Medulla oblongata (tissue), 1 donor: ENCODE data around the gene BAZ1B.
"Not testable (repeated sequence)": the region's sequence is repeated elsewhere in the genome, so short reads cannot be mapped to it uniquely, and the experiment has no call there.

Experiments used
- DNase-seq: peaks from one replicate; pipeline ENCODE4 v3.0.0-alpha.2; 2015; ENCODE audit errors: extremely low spot score

The BAZ1B gene

DNA sequence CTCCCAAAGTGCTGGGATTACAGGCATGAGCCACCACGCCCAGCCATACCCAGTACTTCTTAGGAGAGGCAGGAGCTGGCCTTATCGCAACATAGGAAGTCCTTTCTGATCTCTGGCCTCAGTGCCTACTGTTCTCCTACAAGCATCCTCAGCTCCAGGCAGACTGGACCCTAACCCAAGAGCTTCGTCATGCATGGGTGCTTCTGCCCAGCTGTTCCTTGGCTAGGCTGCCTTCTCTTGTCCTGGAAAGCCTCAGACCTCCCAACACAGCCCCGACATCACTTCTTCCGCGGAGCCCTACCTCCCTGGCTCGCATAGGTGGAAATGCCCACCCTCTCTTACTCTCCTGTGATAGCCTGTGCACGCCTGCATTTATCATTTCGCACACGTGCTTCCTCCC lies 19.6 kb upstream of the BAZ1B start:
- DNase-seq: no peak

DNA sequence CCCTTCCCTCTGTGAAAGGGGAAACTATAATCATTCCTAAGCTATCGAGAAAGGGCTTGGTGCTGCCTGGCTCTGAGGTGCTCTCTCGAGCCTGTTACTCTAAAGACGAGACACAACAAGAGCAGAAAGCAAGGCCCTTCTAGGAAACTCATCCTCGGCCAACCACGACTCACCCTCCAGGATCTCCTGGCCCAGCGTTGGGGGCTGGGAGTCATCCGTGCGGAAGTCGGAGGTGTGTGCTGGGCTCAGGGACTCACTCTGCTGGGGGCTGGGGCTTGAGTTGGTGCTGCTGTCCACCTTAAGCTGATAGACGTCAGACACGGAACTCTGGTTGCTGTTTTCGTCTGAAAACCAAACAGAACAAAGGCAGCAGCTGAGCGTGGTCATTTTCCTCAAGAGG lies 17.6 kb upstream of the BAZ1B start:
- no peak for DNase-seq

GRCh38 chr7:73538510-73538909 lies 16.4 kb upstream of the BAZ1B start:
- not testable (repeated sequence) for DNase-seq

DNA sequence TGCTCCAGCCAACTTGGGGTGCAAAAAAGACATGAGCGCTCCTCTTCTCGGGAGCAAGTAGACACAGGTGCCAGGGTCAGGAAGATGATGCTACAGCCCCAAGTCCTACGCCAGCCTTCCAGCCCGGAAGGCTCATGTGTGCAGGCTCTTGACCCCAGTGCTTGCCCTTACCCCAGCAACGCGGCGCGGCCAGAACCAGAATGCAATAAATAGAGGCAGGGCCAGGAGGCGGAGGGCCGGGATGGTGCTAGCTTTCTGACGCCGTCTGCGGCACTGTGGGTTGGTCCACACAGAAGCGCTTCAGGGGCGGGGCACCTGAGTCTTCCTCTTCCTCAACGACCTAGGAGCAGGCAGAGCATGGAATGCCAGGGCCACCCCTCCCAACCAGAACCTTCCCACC lies 15.0 kb upstream of the BAZ1B start:
- DNase-seq: no peak

DNA sequence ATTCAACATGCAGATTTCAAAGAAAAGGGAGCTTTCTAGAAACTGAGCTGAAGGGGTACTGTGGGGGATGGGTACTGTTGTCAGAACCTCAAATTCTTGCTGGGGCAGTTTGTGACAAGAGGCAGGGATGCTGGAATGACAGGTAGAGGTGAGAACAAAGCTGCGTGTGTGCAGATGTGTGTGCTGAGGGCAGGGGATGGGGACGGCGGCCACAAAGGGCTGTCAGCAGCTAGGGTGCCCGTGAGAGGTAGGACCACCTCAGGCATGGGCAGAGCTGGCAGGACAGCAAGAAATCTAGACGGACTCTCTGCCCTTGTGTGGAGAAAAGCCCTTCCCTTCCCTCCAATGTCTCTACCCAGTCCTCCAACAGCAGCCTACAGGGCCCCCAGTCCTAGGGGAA lies 14.4 kb upstream of the BAZ1B start:
- DNase-seq: no peak

- not testable (repeated sequence) for DNase-seq
Observed at GRCh38 chr7:73535918-73536317, 13.8 kb upstream of the BAZ1B start.

DNA sequence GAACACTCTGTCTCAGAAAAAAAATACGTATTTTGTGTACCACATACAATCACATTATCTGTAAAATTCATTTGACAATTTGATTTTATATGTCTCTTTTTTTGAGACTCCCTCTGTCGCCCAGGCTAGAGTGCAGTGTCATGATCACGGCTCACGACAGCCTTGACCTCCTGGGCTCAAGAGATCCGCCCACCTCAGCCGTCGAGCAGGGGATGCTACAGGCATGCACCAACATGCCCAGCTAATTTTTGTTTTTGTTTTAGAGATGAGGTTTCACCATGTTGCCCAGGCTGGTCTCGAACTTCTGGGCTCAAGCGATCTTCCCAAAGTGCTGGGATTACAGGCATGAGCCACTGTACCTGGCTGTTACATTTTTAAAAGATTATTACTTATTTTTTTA lies 11.6 kb upstream of the BAZ1B start:
- no peak for DNase-seq

DNA sequence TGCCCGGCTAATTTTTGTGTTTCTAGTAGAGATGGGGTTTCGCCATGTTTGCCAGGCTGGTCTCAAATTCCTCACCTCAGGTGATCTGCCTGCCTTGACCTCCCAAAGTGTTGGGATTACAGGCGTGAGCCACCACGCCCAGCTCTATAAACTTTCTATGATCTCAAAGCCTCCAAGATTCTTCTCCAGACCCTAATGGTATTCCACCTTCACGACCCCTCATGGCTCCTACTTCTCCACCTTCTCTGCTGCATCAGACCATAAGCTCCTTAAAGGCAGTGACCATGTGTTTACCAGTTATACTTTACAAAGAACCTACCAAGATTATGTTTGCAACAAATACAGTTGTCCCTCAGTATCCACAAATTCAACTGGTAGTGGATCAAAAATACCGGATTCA lies 10.1 kb upstream of the BAZ1B start:
- DNase-seq: no peak

GRCh38 chr7:73530800-73531199 lies 8.7 kb upstream of the BAZ1B start:
- no peak for DNase-seq

DNA sequence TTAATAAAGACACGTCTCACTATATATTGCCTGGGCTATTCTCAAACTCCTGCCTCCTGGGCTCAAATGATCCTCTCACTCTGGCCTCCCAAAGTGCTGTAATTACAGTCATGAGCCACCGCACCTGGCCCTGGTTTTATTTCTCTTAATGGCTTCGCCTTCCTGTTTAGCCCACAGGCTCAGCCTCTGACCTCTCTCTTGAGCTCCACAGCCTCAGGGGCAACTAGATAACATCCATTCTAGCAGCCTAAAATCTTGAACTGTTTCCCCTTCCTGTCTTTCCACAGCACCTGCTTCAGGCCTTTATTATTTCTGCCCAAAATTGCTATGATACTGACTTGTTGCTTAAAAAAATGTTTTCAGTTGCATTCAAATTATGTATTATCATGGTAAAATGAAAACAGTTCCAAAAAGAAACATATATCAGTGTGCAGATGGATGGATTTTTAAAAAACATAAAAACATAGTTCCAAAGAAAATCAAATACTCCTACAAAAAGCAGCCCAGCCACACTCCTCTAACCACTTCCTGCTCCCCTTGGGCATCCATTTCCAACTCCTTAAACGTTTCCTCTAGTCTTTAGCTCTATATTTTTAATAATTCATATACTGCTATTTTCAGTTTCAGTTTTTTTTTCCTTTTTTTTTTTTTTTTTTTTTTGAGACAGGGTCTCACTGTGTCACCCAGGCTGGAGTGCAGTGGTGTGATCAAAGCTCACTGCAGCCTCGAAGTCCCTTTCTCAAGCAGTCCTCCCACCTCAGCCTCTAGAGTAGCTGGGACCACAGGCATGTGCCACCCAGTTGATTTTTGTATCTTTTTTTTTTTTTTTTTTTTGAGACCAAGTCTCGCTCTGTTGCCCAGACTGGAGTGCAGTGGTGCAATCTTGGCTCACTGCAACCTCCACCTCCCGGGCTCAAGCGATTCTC lies 5.1 kb upstream of the BAZ1B start:
- DNase-seq: no peak

DNA sequence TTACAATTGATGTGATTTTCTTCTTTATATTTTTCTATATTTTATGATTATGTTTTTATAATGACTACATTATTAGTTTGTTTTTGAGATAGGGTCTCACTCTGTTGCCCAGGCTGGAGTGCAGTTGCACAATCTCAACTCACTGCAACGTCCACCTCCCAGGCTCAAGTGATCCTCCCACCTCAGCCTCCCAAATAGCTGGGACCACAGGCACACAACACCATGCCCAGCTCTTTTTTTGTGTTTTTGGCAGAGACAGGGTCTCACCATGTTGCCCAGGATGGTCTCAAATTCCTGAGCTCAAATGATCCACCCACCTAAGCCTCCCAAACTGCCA lies 4.0 kb upstream of the BAZ1B start:
- not testable (repeated sequence) for DNase-seq

DNA sequence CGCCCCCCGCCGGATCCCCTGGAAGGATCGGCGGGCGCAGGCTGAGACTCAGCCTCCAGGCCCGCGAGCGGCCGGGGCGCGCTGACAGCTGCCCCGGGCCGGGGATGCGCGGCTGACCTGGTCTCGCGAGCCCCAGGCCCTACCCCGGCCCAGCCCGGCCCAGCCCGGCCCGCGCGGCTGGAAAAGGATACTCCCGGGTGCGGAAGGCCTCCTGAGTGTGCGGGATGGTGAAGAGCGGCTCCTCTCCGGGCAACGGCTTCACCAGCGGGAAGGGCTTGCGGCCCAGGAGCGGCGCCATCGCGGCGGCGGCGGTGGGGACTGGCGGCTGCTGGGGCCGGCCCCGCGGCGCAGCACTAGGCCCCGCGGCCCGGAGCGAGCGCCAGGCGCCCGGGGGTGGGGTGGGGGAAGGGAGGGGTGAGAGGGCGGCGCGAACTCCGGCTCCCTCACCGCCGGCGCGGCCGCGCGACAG lies 423 bp downstream of the BAZ1B start:
- peak; percentile 69 for DNase-seq

DNA sequence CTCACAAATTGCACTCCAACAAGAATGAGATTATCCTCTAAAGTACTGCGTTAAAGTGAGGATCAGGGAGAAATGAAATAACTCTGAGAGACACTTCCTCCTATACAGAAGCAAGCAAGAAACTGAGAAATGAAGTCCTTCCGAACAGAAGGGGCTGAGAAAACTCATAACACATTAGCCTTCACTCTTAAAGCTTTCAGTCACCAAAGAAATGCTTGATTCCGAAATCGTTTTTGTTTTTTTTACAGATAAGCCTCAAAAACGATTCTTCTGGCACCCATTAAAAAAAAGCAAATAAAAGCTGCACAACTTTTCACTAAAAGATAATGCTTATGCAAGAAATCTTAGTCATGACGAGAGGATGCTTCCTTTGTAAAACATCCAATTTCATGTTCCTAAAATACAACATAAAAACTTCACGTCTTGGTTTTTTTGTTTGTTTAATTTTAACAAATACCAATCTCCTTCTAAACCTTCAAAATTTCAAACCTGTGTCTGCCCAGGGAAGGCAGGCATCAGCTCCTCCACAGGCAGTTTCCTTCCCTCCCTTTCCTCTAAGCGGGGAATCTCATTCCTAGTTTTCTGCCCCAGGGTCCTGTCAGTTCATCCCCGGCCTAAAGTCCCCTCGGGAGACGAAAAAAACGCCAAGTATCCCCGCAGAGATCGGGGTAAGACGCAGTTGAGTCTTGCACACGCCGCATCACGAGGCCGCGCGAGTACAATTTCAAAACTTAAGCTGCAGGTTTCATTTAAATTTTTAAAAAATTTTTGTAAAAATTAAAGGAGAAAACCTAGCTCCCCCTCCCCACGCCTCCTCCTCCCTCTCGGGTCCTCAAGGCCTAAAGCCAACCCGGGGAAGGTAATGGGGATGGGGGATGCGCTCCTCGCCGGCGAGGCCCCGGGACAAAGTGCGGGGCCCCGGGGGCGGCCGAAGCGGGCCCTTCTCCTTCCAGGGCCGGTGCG lies 1.1 kb downstream of the BAZ1B start:
- DNase-seq: peak; percentile 27

GRCh38 chr7:73519867-73520672 lies 2.0 kb downstream of the BAZ1B start:
- no peak for DNase-seq

DNA sequence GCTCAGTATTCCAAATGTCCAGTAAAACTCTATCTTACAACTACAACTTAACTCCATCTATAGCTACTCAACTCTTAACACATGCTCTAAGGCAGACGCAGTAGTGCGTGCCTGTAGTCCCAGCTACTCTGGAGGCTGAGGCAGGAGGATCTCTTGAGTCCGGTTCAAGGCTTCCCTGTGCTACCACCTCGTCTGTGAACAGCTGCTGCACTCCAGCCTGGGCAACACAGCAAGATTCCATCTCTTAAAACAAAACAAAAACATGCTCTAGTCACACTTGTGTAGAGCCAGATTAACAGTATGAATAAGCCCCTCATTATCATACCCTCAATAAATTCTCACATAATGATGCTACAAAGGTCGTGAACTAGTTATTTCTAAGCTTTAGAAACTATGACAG lies 3.6 kb downstream of the BAZ1B start:
- no peak for DNase-seq

GRCh38 chr7:73517241-73517995 lies 4.7 kb downstream of the BAZ1B start:
- DNase-seq: no peak

GRCh38 chr7:73515178-73515577 lies 6.9 kb downstream of the BAZ1B start:
- no peak for DNase-seq

DNA sequence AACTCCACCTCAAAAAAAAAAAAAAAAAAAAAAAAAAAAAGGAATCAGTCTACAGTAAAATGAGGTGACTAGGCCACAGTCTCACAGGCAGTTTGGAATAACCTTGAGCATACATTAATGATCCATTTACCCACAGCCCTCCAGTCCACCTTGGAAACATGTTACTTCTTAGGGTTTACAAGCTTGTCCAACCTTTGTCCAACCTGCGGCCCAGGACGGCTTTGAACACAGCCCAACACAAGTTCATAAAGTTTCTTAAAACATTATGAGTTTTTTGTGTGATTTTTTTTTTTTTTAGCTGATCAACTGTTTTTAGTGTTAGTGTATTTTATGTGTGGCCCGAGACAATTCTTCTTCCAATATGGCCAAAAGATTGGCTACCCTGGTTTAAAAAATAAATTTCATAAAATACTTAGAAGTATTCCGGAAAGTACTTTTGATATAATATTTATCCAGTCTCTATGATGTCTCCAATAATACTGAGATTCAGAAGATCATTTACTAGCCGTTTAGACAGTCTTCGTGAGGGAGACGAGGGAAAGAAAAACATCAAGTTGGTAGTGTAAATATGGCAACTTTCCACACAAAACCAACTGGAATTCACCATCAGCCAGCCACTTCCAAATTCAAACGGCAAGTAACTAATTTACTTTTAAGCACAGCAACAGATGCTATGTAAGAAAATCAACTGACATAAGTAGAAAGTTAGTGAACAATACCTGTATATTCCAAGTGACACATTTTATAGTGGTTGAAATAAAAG lies 9.9 kb downstream of the BAZ1B start:
- DNase-seq: no peak

DNA sequence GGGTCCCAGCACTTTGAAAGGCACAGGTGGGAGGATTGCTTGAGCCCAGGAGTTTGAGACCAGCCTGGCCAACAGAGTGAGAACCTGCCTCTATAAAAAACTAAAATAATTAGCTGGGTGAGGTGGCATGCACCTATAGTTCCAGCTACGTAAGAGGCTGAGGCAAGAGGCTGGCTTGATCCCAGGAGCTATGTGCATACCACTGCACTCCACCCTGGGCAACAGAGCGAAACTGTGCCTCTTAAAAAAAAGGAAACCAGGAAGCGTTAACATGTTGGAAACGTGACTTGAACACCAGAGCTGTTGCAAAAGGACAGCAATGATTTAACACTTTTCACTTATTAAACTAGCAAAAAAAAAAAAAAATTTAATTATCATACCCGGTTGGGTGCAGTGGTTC lies 12.6 kb downstream of the BAZ1B start:
- no peak for DNase-seq

DNA sequence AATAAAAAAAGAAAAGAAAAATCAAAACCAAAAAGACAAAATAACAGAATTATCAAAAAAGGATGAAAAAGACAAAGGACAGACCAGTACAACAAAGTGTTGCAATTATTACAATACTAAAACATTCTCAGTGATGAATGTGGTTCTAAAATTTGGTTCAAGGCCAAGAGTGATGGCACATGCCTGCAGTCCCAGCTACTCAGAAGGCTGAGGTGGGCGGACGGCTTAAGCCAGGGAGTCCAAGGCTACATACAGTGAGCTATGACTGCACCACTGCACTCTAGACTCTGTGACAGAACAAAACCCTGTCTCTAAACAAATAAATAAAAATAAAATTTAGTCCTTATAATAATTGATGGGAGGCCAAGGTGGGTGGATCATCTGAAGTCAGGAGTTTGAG lies 14.5 kb downstream of the BAZ1B start:
- DNase-seq: no peak
